ENCODE results near the gene FSIP1. TPM values are rescaled to one million over a fixed set of nuclear protein-coding genes. Genes with fewer than 3 reads are reported as not detected.

FSIP1 gene
- total RNA-seq, 2 experiments from 2014 or later, result 0.50 to 0.56 TPM

DNA sequence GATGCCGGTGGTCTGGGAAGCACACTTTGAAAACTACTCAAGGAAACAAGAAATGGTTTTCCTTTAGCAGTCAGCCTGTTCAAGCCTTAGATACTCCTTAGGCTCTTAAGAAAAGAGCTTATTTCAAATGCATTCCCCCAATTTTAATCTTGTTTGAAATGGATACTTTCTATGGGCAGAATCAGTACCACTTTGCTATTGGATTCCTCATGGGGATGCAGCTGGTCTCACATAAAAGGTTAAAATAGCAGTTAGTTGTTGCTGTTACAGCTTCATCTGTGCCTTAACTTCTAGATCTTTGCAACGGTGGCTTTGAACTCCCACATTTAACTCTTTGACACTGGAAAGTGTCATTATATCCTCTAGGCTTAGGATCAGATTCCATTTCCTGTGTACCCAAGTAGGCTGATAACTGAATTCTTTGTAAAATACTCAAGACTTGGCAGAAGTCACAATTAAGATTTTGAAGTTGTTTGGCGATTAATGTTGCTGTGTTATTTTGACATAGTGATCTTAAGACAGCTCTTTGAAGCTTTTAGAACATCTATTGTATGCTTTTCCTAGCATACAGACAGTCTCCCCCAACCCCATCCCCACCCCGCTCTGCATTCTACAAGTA lies 199.6 kb downstream of the FSIP1 start:
- H3K9me3 Mint-ChIP-seq (ENCODE audit: low read depth), result no peaks in the 10 kb centered on the region
- CTCF ChIA-PET, result interaction anchor here (0.7 to 5.8 kb wide), 7 partner anchors 12 to 173 kb away, joined by 3 to 85 read pairs (median 3); no protein-coding TSS in a partner anchor
- DNase-seq, result no peak
- peaks cover 21% of the 10 kb centered on the region for H3K4me1 Mint-ChIP-seq
- no peak overlapping the region for H3K27ac Mint-ChIP-seq
- no peak for ATAC-seq
- peaks cover 39% of the 10 kb centered on the region for H3K27me3 Mint-ChIP-seq
- H3K4me3 Mint-ChIP-seq, result no peak overlapping the region
- H3K36me3 Mint-ChIP-seq, result no peaks in the 10 kb centered on the region

DNA sequence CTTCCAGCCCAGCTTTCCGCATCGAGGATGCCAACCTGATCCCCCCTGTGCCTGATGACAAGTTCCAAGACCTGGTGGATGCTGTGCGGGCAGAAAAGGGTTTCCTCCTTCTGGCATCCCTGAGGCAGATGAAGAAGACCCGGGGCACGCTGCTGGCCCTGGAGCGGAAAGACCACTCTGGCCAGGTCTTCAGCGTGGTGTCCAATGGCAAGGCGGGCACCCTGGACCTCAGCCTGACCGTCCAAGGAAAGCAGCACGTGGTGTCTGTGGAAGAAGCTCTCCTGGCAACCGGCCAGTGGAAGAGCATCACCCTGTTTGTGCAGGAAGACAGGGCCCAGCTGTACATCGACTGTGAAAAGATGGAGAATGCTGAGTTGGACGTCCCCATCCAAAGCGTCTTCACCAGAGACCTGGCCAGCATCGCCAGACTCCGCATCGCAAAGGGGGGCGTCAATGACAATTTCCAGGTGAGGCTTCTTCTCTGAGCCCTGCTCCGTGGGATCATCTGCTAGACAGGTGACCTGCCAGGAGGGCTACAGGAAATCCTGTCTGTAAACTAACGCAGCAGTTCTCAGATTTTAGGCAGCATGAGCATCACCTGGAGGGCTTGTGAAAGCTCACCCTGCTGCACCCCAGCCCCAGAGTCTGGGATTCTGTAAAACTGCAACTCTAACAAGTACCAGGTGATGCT lies 200.2 kb downstream of the FSIP1 start:
- DNase-seq, result no peak
- Mint-ChIP-seq H3K4me1 (peaks cover 21% of the 10 kb centered on the region), H3K4me3 (no peak overlapping the region), H3K9me3 (ENCODE audit: low read depth) (no peaks in the 10 kb centered on the region), H3K36me3 (no peaks in the 10 kb centered on the region), H3K27me3 (peaks cover 42% of the 10 kb centered on the region), H3K27ac (no peak overlapping the region)
- ATAC-seq, result no peak
- CTCF ChIA-PET, result interaction anchor here (0.7 to 5.8 kb wide), 8 partner anchors 12 to 174 kb away, joined by 3 to 85 read pairs (median 3); no protein-coding TSS in a partner anchor

DNA sequence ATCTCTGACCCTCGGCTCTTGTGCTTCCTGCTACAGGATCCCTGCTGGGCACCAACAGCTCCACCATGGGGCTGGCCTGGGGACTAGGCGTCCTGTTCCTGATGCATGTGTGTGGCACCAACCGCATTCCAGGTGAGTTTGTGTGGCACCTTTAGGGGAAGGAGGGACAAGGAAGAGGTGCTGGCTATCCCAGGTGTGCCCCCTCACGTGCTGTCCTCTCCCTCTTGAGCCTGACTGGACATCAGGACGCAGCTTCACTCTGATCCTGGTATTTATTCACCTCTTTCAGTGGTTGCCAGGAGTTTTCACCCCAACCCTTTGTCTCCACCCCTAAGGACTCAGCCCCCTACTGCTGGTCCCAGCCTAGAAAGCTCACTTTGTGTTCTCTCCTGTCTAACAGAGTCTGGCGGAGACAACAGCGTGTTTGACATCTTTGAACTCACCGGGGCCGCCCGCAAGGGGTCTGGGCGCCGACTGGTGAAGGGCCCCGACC lies 200.8 kb downstream of the FSIP1 start:
- CTCF ChIA-PET, result interaction anchor here (1.1 to 5.8 kb wide), 8 partner anchors 14 to 1142 kb away, joined by 3 to 85 read pairs (median 12); no protein-coding TSS in a partner anchor
- peaks cover 48% of the 10 kb centered on the region for H3K27me3 Mint-ChIP-seq
- no peaks in the 10 kb centered on the region for H3K36me3 Mint-ChIP-seq

DNA sequence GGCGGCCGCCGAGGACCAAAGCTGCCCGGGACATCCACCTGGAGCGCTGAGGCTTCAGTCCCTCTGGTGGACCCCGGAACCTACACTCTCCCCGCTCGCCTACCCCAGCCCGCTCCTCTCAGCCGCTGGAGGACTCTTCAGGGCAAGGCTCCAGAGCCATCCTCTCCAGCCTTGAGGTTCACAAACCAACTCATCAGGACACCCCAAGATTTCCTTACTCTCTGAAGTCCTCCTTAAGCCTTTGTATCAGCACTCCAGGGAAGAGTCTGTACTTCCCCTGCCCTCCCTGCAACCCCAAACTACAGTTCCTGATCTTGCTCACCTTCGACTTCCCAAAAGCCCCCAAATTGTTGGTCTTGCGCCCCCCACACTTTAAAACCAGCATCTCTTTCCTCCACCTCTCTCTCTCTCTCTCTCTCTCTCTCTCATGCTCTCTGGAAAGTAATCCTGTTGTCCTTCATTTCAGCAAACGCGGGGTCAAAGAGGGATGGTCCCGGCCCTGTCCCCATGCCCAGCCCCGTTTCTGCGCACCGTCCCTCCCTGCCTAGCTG lies 201.3 kb downstream of the FSIP1 start:
- Mint-ChIP-seq H3K27ac (no peak overlapping the region), H3K4me1 (peaks cover 21% of the 10 kb centered on the region), H3K4me3 (peak overlapping the region; percentile 18), H3K36me3 (no peaks in the 10 kb centered on the region), H3K9me3 (ENCODE audit: low read depth) (no peaks in the 10 kb centered on the region), H3K27me3 (peaks cover 52% of the 10 kb centered on the region)
- CTCF ChIA-PET, result interaction anchor here (0.9 to 5.8 kb wide), 15 partner anchors 13 to 1141 kb away, joined by 3 to 85 read pairs (median 7); no protein-coding TSS in a partner anchor
- no peak for ATAC-seq
- DNase-seq, result no peak

More for the DNA sequence above, 200.8 kb downstream of the FSIP1 start:
- no peak overlapping the region for H3K27ac Mint-ChIP-seq
- peaks cover 21% of the 10 kb centered on the region for H3K4me1 Mint-ChIP-seq
- no peaks in the 10 kb centered on the region for H3K9me3 Mint-ChIP-seq (ENCODE audit: low read depth)
- ATAC-seq (no peak), DNase-seq (no peak)
- peak overlapping the region; percentile 18 for H3K4me3 Mint-ChIP-seq

DNA sequence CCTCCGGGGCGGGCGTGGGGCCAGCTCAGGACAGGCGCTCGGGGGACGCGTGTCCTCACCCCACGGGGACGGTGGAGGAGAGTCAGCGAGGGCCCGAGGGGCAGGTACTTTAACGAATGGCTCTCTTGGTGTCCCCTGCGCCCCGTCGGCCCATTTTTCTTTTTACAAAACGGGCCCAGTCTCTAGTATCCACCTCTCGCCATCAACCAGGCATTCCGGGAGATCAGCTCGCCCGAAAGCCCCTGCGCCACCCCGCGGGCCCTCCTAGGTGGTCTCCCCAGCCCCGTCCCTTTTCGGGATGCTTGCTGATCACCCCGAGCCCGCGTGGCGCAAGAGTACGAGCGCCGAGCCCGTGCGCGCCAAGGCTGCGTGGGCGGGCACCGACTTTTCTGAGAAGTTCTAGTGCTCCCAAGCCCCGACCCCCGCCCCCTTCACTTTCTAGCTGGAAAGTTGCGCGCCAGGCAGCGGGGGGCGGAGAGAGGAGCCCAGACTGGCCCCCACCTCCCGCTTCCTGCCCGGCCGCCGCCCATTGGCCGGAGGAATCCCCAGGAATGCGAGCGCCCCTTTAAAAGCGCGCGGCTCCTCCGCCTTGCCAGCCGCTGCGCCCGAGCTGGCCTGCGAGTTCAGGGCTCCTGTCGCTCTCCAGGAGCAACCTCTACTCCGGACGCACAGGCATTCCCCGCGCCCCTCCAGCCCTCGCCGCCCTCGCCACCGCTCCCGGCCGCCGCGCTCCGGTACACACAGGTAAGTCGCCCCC lies 202.0 kb downstream of the FSIP1 start, which contains the start of gene THBS1:
Gene THBS1, plus strand, starts transcription at position 595 of the 757 bp plus-strand sequence. CDS start 779 bp downstream, outside the sequence.
- DNase-seq, result no peak

DNA sequence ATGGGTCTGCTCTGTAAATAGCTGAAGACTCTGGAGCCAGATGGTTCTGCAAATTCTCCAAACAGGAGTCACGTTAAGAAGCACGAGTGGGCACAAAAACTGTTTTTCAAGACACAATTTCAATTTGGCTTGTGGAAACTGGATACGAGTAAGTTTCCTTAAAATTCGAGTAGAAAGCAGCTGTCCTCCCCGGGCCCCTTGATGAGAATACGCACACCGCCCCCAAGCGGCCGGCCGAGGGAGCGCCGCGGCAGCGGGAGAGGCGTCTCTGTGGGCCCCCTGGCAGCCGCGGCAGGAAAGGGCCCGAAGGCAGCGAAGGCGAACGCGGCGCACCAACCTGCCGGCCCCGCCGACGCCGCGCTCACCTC lies 202.5 kb downstream of the FSIP1 start:
- CTCF ChIA-PET, result interaction anchor here (0.7 to 5.8 kb wide), 46 partner anchors 10 to 1140 kb away, joined by 3 to 85 read pairs (median 4); partner anchors contain the start of gene FSIP1
- H3K27me3 Mint-ChIP-seq, result peaks cover 61% of the 10 kb centered on the region
- H3K27ac Mint-ChIP-seq, result no peak overlapping the region
- ATAC-seq, result peak; percentile 95
- H3K4me3 Mint-ChIP-seq, result peak overlapping the region; percentile 35
- peak; percentile 90 for DNase-seq
- peaks cover 15% of the 10 kb centered on the region for H3K4me1 Mint-ChIP-seq
- H3K36me3 Mint-ChIP-seq, result no peaks in the 10 kb centered on the region
- H3K9me3 Mint-ChIP-seq (ENCODE audit: low read depth), result no peaks in the 10 kb centered on the region

More for the DNA sequence above, 202.0 kb downstream of the FSIP1 start, which contains the start of gene THBS1:
- H3K9me3 Mint-ChIP-seq (ENCODE audit: low read depth), result no peaks in the 10 kb centered on the region
- H3K27me3 Mint-ChIP-seq, result peaks cover 57% of the 10 kb centered on the region
- H3K4me1 Mint-ChIP-seq, result peaks cover 20% of the 10 kb centered on the region
- ATAC-seq, result peak; percentile 51
- H3K4me3 Mint-ChIP-seq, result peak within 1 kb of the TSS; percentile 35
- CTCF ChIA-PET, result interaction anchor here (0.7 to 5.8 kb wide), 46 partner anchors 10 to 1140 kb away, joined by 3 to 85 read pairs (median 4); partner anchors contain the start of gene FSIP1
- H3K27ac Mint-ChIP-seq, result no peak within 1 kb of the TSS
- H3K36me3 Mint-ChIP-seq, result no peaks in the 10 kb centered on the region

DNA sequence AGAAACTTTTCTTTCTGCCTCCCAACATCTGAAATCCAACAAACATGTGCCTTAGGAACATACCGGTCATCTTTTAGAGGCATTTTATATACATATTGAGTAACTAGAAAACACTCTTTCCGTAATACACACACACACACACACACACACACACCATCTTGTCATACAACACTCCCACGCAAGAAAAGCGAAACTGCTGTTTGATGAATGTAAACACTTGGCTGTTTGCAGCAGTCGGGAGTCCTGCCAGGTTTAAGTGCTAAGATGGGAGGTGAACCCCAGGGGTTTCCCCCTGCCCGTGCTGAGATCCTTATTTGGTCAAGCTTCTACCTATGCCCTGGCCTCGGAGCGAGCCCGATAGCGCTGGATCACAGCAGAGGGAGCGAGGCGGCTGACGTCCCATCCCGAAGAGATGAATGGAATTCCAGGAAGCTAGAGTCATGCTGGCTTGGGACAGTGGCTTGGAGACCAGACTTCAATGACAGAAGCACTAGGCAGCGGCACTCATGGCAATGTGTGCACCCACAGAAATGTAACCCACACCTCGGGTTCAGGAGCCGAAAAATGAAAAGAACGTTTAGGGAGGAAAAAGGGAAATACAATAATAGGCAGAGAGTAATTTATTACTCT lies 203.0 kb downstream of the FSIP1 start:
- H3K27ac Mint-ChIP-seq, result no peak overlapping the region
- CTCF ChIA-PET, result interaction anchor here (0.7 to 5.8 kb wide), 43 partner anchors 9 to 1139 kb away, joined by 3 to 85 read pairs (median 4); partner anchors contain the start of gene FSIP1
- DNase-seq (no peak), ATAC-seq (no peak)
- H3K27me3 Mint-ChIP-seq, result peaks cover 64% of the 10 kb centered on the region
- H3K36me3 Mint-ChIP-seq, result no peaks in the 10 kb centered on the region
- H3K9me3 Mint-ChIP-seq (ENCODE audit: low read depth), result no peaks in the 10 kb centered on the region
- H3K4me1 Mint-ChIP-seq, result peaks cover 12% of the 10 kb centered on the region
- no peak overlapping the region for H3K4me3 Mint-ChIP-seq

DNA sequence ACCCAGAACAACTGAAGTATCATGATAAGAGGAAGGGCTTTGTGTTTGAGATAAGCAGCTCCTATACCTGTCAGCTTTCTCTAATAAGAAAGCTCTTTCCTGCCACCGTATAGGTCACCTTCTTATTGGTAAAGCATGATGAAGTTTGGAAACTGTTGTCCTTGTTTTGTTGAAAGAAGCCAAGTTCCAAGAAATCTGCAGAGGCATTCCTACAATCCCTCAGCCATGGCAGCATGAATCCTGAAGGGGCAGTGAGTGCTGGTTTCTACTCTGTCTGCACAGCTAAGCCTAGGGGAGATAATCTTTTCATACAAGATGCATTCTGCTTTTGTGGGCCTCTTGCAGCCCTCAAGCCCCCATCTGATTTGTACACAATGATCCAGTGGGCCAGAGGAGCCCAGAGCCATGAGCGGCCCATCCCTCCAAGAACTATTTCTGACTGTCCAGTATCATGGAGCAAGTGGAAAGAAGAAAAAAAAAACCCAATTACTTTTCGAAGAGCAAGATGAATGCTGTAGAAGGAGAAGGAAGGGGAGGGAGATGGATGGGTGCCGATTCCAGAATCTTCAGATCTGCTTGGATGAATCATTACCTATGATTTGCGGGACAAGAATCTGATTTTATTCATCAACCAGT lies 203.7 kb downstream of the FSIP1 start:
- no peak overlapping the region for H3K4me3 Mint-ChIP-seq
- H3K36me3 Mint-ChIP-seq, result no peaks in the 10 kb centered on the region
- H3K27ac Mint-ChIP-seq, result no peak overlapping the region
- ATAC-seq, result no peak
- no peak for DNase-seq
- peaks cover 69% of the 10 kb centered on the region for H3K27me3 Mint-ChIP-seq
- no peaks in the 10 kb centered on the region for H3K9me3 Mint-ChIP-seq (ENCODE audit: low read depth)
- peaks cover 12% of the 10 kb centered on the region for H3K4me1 Mint-ChIP-seq
- CTCF ChIA-PET, result interaction anchor here (1.1 to 5.8 kb wide), 10 partner anchors 9 to 1139 kb away, joined by 3 to 85 read pairs (median 5); no protein-coding TSS in a partner anchor

DNA sequence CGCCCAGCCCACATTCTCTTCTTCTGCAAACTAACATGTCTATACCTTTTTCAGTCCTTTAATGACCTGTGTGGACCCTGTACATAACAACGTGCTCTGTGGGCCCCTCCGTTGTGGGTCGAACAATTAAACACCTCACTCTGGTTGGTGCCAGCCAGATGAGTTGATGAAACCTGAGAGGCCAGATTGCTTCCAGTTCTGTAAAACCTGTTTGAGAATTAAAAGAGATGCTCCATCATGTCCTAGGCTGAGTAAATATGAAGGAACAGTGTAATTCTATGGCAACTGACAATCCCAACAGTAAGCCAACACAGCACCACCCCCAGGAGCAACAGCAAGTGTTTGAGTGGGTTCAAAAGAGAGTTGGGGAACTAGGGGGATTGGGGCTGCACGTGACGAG lies 207.5 kb downstream of the FSIP1 start:
- CTCF ChIA-PET, result no interaction called here
- no peaks in the 10 kb centered on the region for H3K36me3 Mint-ChIP-seq
- no peaks in the 10 kb centered on the region for H3K9me3 Mint-ChIP-seq (ENCODE audit: low read depth)
- no peak overlapping the region for H3K27ac Mint-ChIP-seq
- H3K4me1 Mint-ChIP-seq, result peaks cover 5% of the 10 kb centered on the region
- ATAC-seq, result no peak
- no peak overlapping the region for H3K4me3 Mint-ChIP-seq
- no peak for DNase-seq
- peaks cover 68% of the 10 kb centered on the region for H3K27me3 Mint-ChIP-seq

DNA sequence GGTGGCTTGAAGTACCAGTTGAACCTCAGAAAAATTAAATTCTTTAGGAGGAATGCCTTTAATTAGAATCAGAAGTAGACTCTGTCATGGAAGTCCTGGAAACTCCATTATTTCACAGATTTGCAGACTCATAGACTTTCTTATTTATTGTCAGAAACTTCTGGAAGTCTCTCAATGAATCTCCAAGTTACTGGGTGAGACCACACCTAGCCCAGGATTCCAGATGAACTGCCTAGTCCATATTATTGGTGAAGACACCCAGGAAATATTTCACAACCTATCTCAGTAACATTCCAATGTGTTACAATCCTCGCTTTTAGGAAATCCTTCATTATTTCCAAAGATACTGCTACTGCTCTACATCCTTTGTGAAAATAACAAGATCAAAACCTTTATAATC lies 208.2 kb downstream of the FSIP1 start:
- H3K27me3 Mint-ChIP-seq, result peaks cover 67% of the 10 kb centered on the region
- CTCF ChIA-PET, result no interaction called here
- no peaks in the 10 kb centered on the region for H3K9me3 Mint-ChIP-seq (ENCODE audit: low read depth)
- no peaks in the 10 kb centered on the region for H3K36me3 Mint-ChIP-seq
- H3K4me3 Mint-ChIP-seq, result no peak overlapping the region
- H3K27ac Mint-ChIP-seq, result no peak overlapping the region
- DNase-seq, result no peak
- no peaks in the 10 kb centered on the region for H3K4me1 Mint-ChIP-seq
- ATAC-seq, result no peak

DNA sequence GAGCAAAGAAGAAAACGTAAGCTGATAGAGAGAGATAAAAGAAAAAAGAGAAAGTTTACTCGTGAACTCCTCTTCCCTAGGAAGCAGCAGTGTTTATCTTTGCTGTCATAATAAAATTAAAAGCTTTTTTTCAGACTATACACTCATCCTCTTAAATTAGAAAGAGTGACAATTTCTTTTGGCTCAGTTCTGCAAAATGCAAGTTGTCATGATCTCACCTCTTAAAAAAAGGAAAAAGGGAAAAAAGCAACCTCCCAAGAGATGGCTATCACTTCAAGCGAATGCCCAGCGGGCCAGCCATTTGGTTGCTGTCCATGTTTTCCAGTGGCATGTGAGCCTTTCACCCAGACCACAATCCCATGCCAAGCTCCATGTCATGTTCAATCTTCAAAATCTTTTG lies 208.8 kb downstream of the FSIP1 start:
- peaks cover 67% of the 10 kb centered on the region for H3K27me3 Mint-ChIP-seq
- CTCF ChIA-PET, result no interaction called here

DNA sequence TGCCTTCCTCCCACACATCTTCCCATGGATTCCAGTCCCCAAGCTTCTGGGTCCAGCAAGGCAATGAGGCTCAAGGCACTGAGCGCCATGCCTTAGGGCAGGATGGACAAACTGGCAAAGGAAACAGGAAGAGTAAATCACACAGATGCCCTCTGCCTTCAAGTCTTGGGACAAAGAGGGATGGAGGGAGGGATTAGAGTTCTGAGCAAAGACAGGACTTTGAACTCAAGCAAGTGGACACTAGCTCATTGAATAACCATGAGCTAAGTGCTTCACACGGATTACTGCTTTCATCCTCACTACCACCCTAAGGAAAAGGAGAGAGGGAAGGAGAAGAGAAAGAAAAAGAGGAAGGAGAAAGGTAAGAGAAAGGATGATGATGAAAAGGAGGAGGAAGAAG lies 209.4 kb downstream of the FSIP1 start:
- DNase-seq (no peak), ATAC-seq (no peak)
- H3K27ac Mint-ChIP-seq, result no peak overlapping the region
- H3K27me3 Mint-ChIP-seq, result peaks cover 65% of the 10 kb centered on the region
- no peaks in the 10 kb centered on the region for H3K9me3 Mint-ChIP-seq (ENCODE audit: low read depth)
- CTCF ChIA-PET, result no interaction called here
- no peaks in the 10 kb centered on the region for H3K4me1 Mint-ChIP-seq
- no peaks in the 10 kb centered on the region for H3K36me3 Mint-ChIP-seq
- H3K4me3 Mint-ChIP-seq, result no peak overlapping the region

More for the DNA sequence above, 208.8 kb downstream of the FSIP1 start:
- Mint-ChIP-seq H3K4me3 (no peak overlapping the region), H3K36me3 (no peaks in the 10 kb centered on the region), H3K27ac (no peak overlapping the region), H3K4me1 (no peaks in the 10 kb centered on the region), H3K9me3 (ENCODE audit: low read depth) (no peaks in the 10 kb centered on the region)
- ATAC-seq (no peak), DNase-seq (no peak)
